ENCODE data around the gene PAX5. TPM values are rescaled to one million over a fixed set of nuclear protein-coding genes. Genes with fewer than 3 reads are reported as not detected.
A peak's percentile ranks its signal among the peaks of the same experiment; 100 is the strongest.

PAX5 gene
- polyA plus RNA-seq, 2 of the 4 experiments (the other 2 are of a cell fraction) = not detected

DNA sequence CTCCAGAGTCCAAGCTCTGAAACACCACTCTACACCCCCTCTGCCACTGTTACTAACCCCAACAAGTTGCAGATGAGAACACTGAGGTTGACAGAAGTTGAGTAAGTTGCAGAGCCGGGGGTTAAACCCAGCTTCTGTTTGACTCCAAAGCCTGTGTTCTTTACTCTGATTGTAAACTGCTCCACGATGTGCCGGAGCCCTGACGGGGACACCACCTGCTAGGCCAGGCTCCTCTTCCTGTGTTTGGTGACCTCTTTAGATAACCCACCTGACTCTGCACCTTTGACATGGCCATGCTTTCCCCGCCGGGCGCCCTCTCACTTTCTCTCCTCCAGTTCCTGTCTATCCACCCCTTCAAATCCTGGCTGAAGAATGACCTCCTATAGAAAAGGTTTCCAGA, 96.7 kb downstream of the PAX5 start:
- H3K4me1 ChIP-seq = peaks cover 11% of the 10 kb centered on the region
- FAIRE-seq = no peak
- H3K4me3 ChIP-seq = no peak overlapping the region
- TF ChIP-seq SMC3 (IDR thresholded peaks at IDR 0.05) (no peak), GATA3 (IDR thresholded peaks at IDR 0.05; ENCODE audit: borderline replicate concordance) (no peak), RAD21 (conservative IDR thresholded peaks at IDR 0.05 in 1 of 2, IDR thresholded peaks at IDR 0.05 in 1 of 2) (no peak), POLR2AphosphoS2 (conservative IDR thresholded peaks at IDR 0.05; ENCODE audit: low read length) (no peak), NR3C1 (IDR thresholded peaks at IDR 0.05) (no peak), CHD4 (IDR thresholded peaks at IDR 0.05; ENCODE audit: borderline replicate concordance) (no peak), KDM5A (IDR thresholded peaks at IDR 0.05) (no peak), JUN (IDR thresholded peaks at IDR 0.05) (no peak), NFE2L2 (conservative IDR thresholded peaks at IDR 0.05; ENCODE audit: low read length) (no peak), KDM1A (IDR thresholded peaks at IDR 0.05; ENCODE audit: low read depth) (no peak), MAFK (IDR thresholded peaks at IDR 0.05; ENCODE audit: partially characterized antibody) (no peak), HOXB13 (CRISPR knock-in tag; IDR thresholded peaks at IDR 0.05; ENCODE audit: low read depth) (no peak), PHF8 (IDR thresholded peaks at IDR 0.05; ENCODE audit: borderline replicate concordance, low read depth) (no peak), ESRRA (IDR thresholded peaks at IDR 0.05; ENCODE audit: borderline replicate concordance, low read length) (no peak)
- TF ChIP-seq, protein P1, sequence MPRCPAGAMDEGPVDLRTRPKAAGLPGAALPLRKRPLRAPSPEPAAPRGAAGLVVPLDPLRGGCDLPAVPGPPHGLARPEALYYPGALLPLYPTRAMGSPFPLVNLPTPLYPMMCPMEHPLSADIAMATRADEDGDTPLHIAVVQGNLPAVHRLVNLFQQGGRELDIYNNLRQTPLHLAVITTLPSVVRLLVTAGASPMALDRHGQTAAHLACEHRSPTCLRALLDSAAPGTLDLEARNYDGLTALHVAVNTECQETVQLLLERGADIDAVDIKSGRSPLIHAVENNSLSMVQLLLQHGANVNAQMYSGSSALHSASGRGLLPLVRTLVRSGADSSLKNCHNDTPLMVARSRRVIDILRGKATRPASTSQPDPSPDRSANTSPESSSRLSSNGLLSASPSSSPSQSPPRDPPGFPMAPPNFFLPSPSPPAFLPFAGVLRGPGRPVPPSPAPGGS (IDR thresholded peaks at IDR 0.05) = no peak
- TF ChIP-seq, protein P2, sequence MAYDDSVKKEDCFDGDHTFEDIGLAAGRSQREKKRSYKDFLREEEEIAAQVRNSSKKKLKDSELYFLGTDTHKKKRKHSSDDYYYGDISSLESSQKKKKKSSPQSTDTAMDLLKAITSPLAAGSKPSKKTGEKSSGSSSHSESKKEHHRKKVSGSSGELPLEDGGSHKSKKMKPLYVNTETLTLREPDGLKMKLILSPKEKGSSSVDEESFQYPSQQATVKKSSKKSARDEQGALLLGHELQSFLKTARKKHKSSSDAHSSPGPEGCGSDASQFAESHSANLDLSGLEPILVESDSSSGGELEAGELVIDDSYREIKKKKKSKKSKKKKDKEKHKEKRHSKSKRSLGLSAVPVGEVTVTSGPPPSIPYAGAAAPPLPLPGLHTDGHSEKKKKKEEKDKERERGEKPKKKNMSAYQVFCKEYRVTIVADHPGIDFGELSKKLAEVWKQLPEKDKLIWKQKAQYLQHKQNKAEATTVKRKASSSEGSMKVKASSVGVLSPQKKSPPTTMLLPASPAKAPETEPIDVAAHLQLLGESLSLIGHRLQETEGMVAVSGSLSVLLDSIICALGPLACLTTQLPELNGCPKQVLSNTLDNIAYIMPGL (CRISPR knock-in tag; IDR thresholded peaks at IDR 0.05; ENCODE audit: borderline replicate concordance) = no peak
- 98% methylated on average over 7 of the region's 7 CpGs for WGBS (ENCODE audit: missing lambda C conversion rate)
- H3K9me3 ChIP-seq = peaks cover under 1% of the 10 kb centered on the region; the same call in 1 of the 3 replicates
- ChIA-PET CTCF (interaction anchor here (1.1 to 2.5 kb wide), 4 partner anchors 20 to 63 kb away, joined by 4 to 11 read pairs (median 6); no protein-coding TSS in a partner anchor), POLR2A (no interaction called here)
- ATAC-seq = no peak
- no peak for DNase-seq (ENCODE audit: low read depth in 1 of 2, low spot score in 1 of 2)
- no peak overlapping the region for H3K4me2 ChIP-seq
- no peak overlapping the region for H3K27ac ChIP-seq

DNA sequence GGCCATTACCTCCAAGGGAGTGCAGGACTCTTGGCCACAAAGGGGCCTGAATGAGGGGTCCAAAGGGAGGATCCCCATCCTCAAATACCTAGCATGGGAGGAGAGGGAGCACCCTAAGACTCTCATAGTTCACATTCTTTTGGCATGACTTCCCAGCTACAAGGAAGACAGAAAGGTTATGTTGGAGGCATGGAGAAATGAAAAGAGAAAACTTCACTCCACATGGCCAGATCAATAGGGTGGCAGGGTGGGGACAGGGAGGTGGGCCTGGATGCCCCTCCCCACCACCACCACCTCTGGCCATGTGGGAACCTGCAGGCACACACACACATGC, 97.6 kb downstream of the PAX5 start:
- FAIRE-seq (no peak), DNase-seq (ENCODE audit: low read depth in 1 of 2, low spot score in 1 of 2) (no peak), ATAC-seq (peak in 1 of 2 experiments; percentile 40; a peak in 4 of 6 replicates)
- POLR2A ChIA-PET = no interaction called here
- CTCF ChIA-PET = interaction anchor here (0.9 to 1.9 kb wide), 3 partner anchors 23 to 122 kb away, joined by 3 to 7 read pairs (median 4); no protein-coding TSS in a partner anchor
- Histone ChIP-seq H3K4me1 (peaks cover 11% of the 10 kb centered on the region), H3K27ac (no peak overlapping the region; a peak in 1 of 6 replicates), H3K9me3 (peaks cover 5% of the 10 kb centered on the region; the same call in 2 of the 3 replicates), H3K4me2 (peak overlapping the region; percentile 33; the same call in 2 of the 3 replicates), H3K4me3 (no peak overlapping the region)
- TF ChIP-seq EHMT2 (IDR thresholded peaks at IDR 0.05; ENCODE audit: low read depth) (no peak), POLR2A (IDR thresholded peaks at IDR 0.05; ENCODE audit: low read length) (no peak), POLR2AphosphoS2 (conservative IDR thresholded peaks at IDR 0.05; ENCODE audit: low read length) (no peak), HOXB5 (CRISPR knock-in tag; IDR thresholded peaks at IDR 0.05) (no peak), CHD2 (IDR thresholded peaks at IDR 0.05; ENCODE audit: low read length, partially characterized antibody) (no peak), SREBF2 (IDR thresholded peaks at IDR 0.05) (no peak), ZNF302 (CRISPR knock-in tag; IDR thresholded peaks at IDR 0.05) (no peak), FOSB (CRISPR knock-in tag; IDR thresholded peaks at IDR 0.05) (no peak), FOSL2 (IDR thresholded peaks at IDR 0.05) (no peak), FOSL2 (CRISPR knock-in tag; IDR thresholded peaks at IDR 0.05) (no peak), HDAC2 (IDR thresholded peaks at IDR 0.05) (no peak), CHD4 (IDR thresholded peaks at IDR 0.05; ENCODE audit: borderline replicate concordance) (no peak), EP300 (IDR thresholded peaks at IDR 0.05) (no peak), MAFK (IDR thresholded peaks at IDR 0.05; ENCODE audit: partially characterized antibody) (no peak), RNF2 (IDR thresholded peaks at IDR 0.05; ENCODE audit: borderline replicate concordance, low read depth) (no peak), JUN (IDR thresholded peaks at IDR 0.05) (no peak), JUNB (IDR thresholded peaks at IDR 0.05) (no peak)
- TF ChIP-seq, protein P3, sequence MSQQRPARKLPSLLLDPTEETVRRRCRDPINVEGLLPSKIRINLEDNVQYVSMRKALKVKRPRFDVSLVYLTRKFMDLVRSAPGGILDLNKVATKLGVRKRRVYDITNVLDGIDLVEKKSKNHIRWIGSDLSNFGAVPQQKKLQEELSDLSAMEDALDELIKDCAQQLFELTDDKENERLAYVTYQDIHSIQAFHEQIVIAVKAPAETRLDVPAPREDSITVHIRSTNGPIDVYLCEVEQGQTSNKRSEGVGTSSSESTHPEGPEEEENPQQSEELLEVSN (IDR thresholded peaks at IDR 0.05; ENCODE audit: borderline replicate concordance, low read depth) = no peak

Data from A549 (cell line).